Measurements from ENCODE around the gene ELAPOR2.
"Not testable (repeated sequence)": the region's sequence is repeated elsewhere in the genome, so short reads cannot be mapped to it uniquely, and the experiment has no call there.

The ELAPOR2 gene

DNA sequence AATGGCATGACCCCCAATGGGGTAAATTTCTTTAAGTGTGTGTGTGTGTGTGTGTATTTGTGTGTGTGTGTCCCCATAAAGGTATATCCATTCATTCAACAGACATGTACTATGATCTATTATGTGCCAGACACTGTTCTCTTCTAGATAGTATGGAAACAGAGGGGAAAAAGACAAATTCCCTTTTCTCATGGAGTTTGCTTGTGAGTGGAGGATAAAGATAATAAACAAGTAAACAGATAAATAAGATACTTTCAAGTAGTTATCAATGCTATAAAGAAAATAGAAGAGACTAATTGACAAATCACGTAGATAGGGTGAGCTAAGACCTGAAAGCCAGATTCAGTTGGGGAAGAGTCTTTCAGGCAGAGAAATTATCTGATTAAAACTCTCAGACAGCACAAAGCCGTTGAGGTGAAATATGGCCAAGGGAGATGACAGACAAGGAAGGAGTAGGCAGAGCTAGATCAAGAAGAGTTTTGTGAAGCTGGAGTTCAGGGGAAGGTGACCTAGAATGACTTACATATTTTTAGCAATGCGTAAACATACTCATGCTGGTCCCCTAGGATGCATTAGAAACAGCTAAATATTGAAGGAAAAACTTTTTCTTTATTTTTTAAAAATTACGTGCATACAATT lies 47.6 kb upstream of the ELAPOR2 start:
- H3K27ac ChIP-seq (replicated peaks) = no peak overlapping the region
- H3K4me3 ChIP-seq (replicated peaks; ENCODE audit: insufficient read depth, low read length) = no peak overlapping the region
- TF ChIP-seq POLR2AphosphoS5 (IDR thresholded peaks at IDR 0.05; ENCODE audit: low read depth) (no peak), SPI1 (IDR thresholded peaks at IDR 0.05; ENCODE audit: borderline replicate concordance, low read depth) (no peak), GABPA (IDR thresholded peaks at IDR 0.05; ENCODE audit: low read depth) (no peak)
- TF ChIP-seq, protein P1, sequence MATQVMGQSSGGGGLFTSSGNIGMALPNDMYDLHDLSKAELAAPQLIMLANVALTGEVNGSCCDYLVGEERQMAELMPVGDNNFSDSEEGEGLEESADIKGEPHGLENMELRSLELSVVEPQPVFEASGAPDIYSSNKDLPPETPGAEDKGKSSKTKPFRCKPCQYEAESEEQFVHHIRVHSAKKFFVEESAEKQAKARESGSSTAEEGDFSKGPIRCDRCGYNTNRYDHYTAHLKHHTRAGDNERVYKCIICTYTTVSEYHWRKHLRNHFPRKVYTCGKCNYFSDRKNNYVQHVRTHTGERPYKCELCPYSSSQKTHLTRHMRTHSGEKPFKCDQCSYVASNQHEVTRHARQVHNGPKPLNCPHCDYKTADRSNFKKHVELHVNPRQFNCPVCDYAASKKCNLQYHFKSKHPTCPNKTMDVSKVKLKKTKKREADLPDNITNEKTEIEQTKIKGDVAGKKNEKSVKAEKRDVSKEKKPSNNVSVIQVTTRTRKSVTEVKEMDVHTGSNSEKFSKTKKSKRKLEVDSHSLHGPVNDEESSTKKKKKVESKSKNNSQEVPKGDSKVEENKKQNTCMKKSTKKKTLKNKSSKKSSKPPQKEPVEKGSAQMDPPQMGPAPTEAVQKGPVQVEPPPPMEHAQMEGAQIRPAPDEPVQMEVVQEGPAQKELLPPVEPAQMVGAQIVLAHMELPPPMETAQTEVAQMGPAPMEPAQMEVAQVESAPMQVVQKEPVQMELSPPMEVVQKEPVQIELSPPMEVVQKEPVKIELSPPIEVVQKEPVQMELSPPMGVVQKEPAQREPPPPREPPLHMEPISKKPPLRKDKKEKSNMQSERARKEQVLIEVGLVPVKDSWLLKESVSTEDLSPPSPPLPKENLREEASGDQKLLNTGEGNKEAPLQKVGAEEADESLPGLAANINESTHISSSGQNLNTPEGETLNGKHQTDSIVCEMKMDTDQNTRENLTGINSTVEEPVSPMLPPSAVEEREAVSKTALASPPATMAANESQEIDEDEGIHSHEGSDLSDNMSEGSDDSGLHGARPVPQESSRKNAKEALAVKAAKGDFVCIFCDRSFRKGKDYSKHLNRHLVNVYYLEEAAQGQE (IDR thresholded peaks at IDR 0.05; ENCODE audit: insufficient replicate concordance, low read depth) = no peak
- TF ChIP-seq, protein P2, sequence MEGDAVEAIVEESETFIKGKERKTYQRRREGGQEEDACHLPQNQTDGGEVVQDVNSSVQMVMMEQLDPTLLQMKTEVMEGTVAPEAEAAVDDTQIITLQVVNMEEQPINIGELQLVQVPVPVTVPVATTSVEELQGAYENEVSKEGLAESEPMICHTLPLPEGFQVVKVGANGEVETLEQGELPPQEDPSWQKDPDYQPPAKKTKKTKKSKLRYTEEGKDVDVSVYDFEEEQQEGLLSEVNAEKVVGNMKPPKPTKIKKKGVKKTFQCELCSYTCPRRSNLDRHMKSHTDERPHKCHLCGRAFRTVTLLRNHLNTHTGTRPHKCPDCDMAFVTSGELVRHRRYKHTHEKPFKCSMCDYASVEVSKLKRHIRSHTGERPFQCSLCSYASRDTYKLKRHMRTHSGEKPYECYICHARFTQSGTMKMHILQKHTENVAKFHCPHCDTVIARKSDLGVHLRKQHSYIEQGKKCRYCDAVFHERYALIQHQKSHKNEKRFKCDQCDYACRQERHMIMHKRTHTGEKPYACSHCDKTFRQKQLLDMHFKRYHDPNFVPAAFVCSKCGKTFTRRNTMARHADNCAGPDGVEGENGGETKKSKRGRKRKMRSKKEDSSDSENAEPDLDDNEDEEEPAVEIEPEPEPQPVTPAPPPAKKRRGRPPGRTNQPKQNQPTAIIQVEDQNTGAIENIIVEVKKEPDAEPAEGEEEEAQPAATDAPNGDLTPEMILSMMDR (IDR thresholded peaks at IDR 0.05; ENCODE audit: insufficient read depth, low read length) = no peak
- no peak for DNase-seq (ENCODE audit: low read depth in 1 of 2, low spot score in 1 of 2)
- H3K27me3 ChIP-seq (ENCODE audit: insufficient read depth, poor library complexity, severe bottlenecking) = peaks cover 2% of the 10 kb centered on the region

DNA sequence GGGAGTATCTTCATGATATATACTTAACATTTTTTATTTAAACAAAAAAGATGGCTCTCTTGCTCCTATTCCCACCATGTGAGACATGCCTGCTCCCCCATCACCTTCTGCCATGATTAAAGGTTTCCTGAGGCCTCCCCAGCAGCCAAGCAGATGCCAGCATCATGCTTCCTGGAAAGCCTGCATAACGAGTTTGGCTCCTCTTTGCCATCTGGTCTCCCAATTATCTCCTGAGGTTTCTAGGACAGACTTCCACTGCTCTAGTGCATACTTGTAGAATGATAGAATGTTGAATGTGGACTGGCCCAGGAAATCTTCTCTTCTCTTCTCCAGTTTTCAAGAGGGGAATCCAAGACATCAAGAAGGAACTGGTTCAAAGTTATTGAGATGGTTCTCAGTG lies 45.9 kb upstream of the ELAPOR2 start:
- TF ChIP-seq POLR2AphosphoS5 (IDR thresholded peaks at IDR 0.05; ENCODE audit: low read depth) = no peak
- no peak for TF ChIP-seq SPI1 (IDR thresholded peaks at IDR 0.05; ENCODE audit: borderline replicate concordance, low read depth)
- TF ChIP-seq GABPA (IDR thresholded peaks at IDR 0.05; ENCODE audit: low read depth) = no peak
- TF ChIP-seq, protein P2 (IDR thresholded peaks at IDR 0.05; ENCODE audit: insufficient read depth, low read length) = no peak
- TF ChIP-seq, protein P1 (IDR thresholded peaks at IDR 0.05; ENCODE audit: insufficient replicate concordance, low read depth) = no peak
- Histone ChIP-seq H3K4me3 (replicated peaks; ENCODE audit: insufficient read depth, low read length) (no peak overlapping the region), H3K27me3 (ENCODE audit: insufficient read depth, poor library complexity, severe bottlenecking) (peaks cover 2% of the 10 kb centered on the region), H3K27ac (replicated peaks) (no peak overlapping the region)
- no peak for DNase-seq (ENCODE audit: low read depth in 1 of 2, low spot score in 1 of 2)

DNA sequence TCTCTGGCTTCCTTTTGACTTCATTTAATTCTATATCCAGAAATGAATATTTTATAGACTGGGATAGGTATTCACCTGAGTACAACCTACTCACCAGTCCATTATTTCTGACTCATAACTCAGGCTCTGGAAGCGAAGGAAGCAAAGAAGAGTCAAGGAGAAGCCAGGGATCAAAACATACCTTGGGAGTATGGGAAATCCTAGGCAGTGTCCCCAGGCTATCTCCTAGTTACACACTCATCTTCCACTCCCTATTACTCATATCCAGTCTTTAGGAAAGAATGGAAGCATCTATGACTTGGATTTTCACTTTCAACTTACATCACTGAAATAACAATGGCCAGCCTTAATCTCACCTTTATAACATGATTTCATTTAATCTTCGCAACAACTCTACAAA lies 40.9 kb upstream of the ELAPOR2 start:
- TF ChIP-seq, protein P2 (IDR thresholded peaks at IDR 0.05; ENCODE audit: insufficient read depth, low read length) = no peak
- TF ChIP-seq SPI1 (IDR thresholded peaks at IDR 0.05; ENCODE audit: borderline replicate concordance, low read depth) (no peak), GABPA (IDR thresholded peaks at IDR 0.05; ENCODE audit: low read depth) (no peak), POLR2AphosphoS5 (IDR thresholded peaks at IDR 0.05; ENCODE audit: low read depth) (no peak)
- Histone ChIP-seq H3K4me3 (replicated peaks; ENCODE audit: insufficient read depth, low read length) (no peak overlapping the region), H3K27ac (replicated peaks) (no peak overlapping the region), H3K27me3 (ENCODE audit: insufficient read depth, poor library complexity, severe bottlenecking) (peaks cover 2% of the 10 kb centered on the region)
- no peak for DNase-seq (ENCODE audit: low read depth in 1 of 2, low spot score in 1 of 2)

DNA sequence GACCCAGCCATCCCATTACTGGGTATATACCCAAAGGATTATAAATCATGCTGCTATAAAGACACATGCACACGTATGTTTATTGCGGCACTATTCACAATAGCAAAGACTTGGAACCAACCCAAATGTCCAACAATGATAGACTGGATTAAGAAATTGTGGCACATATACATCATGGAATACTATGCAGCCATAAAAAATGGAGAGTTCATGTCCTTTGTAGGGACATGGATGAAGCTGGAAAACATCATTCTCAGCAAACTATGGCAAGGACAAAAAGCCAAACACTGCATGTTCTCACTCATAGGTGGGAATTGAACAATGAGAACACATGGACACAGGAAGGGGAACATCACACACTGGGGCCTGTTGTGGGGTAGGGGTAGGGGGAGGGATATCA lies 37.9 kb upstream of the ELAPOR2 start:
- H3K27ac ChIP-seq (replicated peaks); H3K4me3 ChIP-seq (replicated peaks; ENCODE audit: insufficient read depth, low read length); DNase-seq (ENCODE audit: low read depth in 1 of 2, low spot score in 1 of 2); H3K27me3 ChIP-seq (ENCODE audit: insufficient read depth, poor library complexity, severe bottlenecking): not testable (repeated sequence)
